OCI-M1 (cell line): ENCODE results near the gene PPP1R7.
"Not testable (repeated sequence)": the region's sequence is repeated elsewhere in the genome, so short reads cannot be mapped to it uniquely, and the experiment has no call there.

Experiments used
- DNase-seq: peaks from one replicate; lab custom pipeline; 2025; lab: John Stamatoyannopoulos, UW

The PPP1R7 gene, protein sequence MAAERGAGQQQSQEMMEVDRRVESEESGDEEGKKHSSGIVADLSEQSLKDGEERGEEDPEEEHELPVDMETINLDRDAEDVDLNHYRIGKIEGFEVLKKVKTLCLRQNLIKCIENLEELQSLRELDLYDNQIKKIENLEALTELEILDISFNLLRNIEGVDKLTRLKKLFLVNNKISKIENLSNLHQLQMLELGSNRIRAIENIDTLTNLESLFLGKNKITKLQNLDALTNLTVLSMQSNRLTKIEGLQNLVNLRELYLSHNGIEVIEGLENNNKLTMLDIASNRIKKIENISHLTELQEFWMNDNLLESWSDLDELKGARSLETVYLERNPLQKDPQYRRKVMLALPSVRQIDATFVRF

DNA sequence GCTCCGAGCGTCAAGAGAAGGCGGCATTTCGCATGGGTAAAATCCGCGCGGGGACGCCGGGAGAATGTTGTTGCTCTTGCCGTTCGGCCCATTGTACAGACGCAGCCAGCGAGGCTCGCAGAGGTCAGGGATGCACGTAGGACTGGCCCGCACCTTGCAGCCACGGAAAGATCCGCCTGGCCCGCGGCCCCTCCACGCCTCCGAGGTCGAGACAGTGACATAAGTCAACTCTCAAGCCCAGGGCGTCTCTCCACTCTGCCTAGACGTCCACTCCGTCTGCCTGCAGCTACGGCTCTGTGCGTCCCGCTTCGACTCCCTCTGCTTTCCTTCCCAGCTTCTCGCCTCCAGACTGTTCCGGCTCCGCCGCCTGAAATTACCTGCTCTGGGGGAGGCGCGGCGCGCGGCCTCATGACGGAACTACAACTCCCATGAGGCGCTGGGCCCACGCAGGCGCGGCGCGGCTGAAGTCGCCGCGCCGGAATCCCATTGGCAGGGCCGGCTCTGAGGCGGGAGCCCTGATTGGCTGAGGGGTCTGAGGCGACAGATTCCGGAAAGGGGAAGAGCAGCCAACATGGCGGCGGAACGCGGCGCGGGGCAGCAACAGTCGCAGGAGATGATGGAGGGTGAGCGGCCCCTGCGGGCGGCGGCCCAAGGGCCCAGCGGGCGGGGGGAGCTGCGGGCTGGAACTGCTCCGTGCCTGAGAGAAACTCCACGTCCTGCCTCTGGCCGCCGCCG, at the start of gene PPP1R7:
PPP1R7 (plus strand) TSS at position 543 of the 735 bp plus-strand sequence; CDS start at position 572, 29 bp downstream.
- DNase-seq = peak; percentile 96

DNA sequence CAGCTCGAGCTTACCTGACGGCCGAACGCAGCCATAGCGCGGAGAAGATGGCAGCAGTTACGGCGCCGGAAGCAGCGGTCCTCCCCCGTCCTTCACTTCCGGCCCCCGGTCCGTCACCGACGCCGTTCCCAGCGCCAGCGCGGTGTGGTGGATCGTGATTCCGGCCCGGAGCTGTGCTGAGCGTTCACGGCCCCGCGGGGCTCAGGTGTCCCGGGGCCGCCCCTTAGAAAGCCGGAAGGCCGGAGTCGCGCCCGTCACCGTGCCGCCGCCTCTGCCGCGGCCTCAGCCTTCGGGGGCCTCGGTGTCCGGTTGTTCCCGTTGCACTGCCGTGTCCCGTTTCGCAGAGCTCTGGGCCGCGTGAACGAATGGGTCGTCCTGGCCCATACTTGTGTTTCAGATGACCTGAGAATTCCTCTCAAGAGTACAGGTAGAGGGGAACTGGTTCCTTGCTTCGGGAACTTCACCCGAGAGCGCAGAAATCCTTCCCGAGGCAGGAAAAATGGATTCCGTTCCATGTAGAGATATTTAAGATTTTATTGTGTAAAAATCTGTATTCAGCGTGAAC, 47.9 kb upstream of the PPP1R7 start, which contains the start of gene MTERF4:
MTERF4 (minus strand) TSS at position 49 of the 565 bp plus-strand sequence; CDS start at position 35, 14 bp downstream.
- peak; percentile 93 for DNase-seq

DNA sequence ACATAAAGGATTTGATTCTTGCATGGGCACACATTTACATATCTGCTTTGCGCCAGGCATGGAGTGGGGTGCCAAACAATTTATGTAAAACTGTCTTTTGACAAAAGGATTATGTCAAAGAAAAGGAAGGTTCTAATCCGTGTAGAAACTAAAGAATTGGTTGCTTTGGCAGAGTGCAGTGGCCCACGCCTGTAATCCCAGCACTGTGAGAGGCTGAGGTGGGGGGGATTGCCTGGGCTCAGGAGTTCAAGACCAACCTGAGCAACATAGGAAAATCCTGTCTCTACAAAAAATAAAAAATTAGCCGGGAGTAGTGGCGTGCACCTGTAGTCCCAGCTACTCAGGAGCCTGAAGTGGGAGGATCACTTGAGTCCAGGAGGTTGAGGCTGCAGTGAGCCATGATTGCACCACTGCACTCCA, 47.1 kb upstream of the PPP1R7 start:
- no peak for DNase-seq

DNA sequence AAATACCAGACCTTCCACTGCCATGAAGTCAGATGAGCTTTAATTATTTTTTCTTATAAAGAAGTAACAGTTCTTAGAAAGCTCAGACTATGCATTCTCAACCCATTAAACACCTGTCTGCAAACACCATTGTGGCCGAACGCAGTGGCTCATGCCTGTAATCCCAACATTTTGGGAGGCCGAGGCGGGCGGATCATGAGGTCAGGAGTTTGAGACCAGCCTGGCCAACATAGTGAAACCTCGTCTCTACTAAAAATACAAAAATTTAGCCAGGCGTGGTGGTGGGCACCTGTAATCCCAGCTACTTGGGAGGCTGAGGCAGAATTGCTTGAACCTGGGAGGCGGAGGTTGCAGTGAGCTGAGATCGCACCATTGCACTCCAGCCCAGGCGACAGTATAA, 45.7 kb upstream of the PPP1R7 start:
- not testable (repeated sequence) for DNase-seq

DNA sequence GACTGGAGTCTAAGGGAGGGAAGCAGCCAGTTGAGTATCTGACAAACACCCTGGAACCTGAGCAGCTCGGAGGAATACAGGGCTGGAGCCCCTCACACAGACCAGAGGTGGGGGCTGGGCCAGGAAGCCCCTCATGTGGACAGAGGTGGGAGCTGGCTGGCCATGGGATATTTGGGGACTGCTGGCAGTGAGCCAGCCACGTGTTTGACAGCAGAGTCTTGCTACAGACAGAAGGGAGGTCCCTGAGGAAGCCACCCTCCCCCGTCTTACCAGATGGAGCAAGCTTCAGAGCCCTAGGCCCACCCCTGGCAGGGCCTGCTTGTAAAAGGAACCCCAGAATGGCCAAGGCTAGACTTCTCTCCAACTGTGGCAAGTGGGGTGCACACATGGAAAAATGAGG, 44.6 kb upstream of the PPP1R7 start:
- no peak for DNase-seq

DNA sequence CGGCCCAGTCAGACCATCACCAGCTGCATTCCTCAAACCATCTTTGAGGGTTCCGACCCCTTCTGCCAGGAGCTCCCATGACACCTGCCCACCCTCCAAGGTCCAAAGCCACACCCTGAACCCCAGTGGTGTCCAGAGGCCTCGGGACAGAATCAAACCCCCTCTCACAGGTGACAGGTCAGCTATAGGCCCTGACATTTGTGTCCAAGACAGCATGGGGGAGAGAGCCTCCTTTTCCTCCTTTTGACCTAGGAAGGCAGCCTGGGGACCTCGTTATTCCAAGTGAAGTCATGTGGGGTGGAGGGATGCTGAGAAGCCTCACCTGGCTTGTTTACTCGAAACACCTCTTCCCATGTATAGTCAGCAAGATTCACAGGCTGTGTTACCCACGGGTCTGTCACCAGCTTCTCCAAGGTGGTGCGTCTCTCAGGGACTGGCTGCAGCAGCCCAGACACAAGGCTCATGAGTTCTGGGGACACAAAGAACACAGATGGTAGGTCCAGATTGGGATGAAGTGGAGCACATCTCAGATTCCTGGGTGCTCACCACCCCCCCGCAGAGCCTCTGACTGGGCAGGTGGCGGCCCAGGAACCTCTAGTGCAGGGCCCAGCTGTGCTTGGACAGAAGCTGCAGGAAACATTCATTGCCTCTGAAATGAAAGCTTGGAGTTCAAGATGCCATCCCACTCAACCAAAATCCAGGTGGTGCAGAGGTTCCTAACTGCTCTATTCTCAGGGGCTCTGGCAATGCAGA, 43.1 kb upstream of the PPP1R7 start:
- no peak for DNase-seq

DNA sequence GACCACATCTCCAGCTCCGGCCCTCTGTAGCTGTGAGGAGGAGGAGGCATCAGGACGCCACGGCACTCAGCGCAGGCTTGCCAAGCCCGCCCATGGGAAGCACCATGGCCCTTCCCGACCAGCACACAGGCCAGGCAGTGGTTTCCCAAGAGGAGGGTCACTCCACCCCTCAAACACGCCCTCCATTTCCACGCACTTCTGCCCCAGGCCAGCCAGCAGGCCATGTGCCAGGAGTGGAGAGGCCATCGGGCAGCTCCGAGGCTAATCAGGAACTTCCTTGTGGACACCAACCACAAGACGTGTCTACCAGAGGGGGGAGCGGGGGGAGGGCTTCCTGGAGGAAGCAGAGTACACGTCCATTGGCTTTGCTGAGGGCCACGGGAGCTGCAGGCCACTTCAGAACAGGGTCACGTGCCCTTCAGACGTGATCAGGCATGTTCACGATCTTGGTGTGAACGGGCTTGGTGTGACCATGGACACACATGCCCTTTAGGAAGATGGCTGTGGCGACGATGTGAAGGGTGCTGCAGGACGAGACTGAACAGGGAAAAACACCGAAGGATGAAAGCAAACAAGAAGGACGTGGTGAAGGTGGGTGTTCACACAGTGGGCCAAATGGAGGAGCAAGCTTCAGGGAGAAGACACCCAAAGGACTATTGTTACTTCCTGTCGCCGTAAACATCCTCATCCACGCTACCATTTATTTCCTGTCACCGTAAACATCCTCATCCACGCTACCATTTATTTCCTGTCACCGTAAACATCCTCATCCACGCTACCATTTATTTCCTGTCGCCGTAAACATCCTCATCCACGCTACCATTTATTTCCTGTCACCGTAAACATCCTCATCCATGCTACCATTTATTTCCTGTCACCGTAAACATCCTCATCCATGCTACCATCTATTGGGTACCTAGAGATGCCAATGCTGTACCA, 41.7 kb upstream of the PPP1R7 start:
- no peak for DNase-seq

DNA sequence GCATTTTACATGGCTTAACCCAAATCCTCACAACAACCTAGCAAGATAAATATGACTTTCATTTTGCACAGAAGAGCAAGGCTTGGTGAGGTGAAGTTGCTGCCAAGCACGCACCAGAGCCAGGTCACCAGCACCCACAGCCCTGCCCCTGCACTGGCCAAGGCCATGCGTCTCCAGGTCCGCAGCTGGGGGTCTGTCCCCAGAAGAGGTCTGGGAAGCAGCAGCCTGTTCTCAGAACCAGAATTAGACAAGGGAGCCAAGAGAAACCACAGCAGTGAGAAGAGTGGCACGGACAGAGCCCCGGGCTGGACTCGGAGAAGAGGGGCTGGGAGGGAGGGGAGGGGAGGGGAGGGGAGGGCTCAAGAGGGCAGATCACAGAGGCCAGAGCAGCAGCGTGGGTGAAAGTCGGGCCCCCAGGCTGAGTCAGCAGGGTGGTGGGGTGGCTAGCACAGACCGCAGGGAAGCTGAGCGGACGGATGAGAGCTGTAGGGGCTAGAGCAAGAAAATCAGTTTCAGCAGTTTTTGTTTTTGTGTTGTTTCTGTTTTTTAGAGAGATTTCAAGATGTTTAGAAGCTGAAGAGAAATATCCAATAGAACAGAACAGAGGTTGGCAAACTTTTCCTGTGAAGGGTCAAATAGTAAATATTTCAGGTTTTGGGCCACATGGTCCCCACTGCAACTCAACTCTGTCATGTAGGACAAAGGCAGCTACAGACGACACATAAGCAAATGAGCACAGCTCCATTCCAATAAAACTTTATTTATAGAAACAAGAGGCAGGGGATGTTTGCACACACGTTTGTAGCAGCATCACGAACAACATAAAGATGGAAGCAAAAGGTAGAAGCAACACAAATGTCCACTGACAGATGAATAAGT, 40.8 kb upstream of the PPP1R7 start:
- no peak for DNase-seq

DNA sequence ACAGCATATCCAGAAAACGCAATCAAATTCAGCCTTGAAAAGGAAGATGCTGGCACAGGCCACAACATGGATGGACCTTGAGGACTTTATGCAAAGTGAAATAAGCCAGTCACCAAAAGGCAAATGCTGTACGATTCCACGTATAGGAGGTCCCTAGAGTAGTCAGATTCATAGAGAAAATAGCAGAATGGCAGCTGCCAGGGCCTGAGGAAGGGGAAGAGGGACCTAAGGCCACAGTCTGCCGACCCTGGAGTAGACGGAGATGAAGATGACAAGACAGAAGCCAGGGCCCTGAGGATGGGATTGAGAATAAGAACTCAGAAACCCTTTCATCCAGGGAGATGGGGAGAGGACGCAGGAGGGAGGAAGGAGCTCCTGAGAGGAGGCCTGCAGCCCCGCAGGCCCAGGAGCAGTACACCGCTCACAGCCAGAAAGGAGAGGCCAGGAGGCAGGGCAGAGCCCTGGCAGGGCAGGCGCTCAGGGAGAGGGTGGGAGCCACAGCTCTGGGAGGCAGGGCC, 40.1 kb upstream of the PPP1R7 start:
- no peak for DNase-seq

DNA sequence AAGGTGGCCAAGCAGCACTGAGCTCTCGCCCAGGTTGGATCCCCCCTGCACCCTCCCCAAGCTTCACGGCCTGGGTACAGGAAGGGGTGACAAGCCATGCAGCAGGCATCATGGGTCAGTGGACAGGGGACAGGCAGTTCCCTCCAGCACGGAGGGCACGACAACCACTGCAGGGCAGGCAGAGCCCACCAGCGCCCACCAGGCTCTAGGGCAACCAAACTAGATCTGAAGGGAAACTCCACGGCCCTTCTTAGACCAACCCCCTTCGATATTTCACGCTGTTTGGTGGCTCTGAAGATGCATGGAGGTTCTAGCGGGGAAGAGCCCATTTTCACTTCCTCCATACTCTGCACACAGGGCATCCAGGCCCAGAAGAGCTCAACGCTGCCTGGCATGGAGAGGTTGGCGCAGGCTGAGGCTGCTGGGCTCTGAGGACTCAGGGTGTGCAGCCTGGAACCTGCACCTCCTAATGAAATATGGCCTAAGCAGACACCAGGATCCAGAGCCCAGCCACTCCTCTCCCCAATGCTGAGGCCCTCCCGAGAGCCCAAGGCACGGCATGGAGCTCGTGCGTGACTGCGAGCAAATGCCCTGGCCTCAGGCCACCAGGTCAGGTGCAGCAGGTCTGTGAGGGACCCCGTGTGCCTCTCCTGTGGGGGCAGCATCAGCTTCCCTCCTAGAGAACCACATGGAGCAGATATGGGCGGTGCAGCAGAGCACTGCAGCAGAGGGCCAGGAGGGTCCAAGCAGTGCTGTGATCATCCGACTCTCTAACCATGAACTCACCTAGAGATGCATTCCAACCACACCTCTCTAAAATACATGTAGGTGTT, 39.4 kb upstream of the PPP1R7 start:
- DNase-seq = no peak

DNA sequence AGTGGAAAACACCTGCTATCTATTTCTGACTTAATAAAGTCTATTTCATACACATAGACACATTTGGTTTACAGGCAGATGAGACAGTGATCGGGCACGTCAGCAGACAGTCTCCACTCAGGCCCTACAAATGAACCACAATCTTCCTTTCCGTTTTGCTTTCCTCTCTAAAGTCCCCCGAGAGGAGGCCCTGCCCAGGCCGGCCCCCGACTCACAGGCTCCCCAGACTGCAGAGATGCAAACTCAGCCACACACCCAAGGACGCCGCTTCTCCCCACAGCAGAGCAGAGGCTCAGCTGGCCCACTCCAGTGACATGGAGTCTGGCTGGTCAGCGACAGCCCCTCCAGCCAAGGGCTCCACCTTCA, 38.8 kb upstream of the PPP1R7 start:
- no peak for DNase-seq

DNA sequence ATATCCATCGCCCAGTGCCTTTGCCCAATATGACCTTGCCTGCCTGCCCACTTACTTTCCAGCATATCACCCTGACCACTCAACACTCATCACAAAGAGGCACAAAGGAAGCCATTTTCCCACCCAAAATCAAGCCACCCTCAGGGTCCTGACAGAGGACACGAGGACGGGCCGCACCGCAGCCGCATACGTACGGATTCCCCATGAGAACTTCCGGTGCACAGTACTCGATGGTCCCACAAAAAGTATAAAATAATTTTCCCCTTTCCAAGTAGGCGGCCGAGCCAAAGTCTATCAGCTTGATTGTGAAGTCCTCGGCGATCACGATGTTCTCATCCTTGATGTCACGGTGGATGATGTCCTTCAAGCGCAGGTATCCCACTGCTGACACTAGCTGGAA, 38.2 kb upstream of the PPP1R7 start:
- DNase-seq = no peak

DNA sequence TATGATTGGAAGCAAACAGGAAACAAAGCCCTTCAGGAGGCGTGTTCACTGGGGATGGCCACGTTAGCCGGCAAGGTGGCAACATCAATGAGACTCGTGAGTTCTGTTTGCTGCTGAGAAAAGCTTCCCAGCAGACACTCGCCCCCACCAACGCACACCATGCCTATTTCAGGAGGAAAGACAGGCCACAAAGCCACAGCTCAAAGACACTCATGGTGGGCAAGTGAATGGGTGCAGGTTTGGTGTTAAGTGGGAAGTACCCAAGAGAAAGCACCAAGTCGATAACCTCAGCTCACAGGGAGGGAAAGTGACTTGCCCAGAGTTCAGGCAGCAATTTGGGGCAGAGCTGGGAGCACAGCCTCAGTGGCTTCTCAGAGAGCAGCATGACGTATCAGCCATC, 37.7 kb upstream of the PPP1R7 start:
- no peak for DNase-seq

DNA sequence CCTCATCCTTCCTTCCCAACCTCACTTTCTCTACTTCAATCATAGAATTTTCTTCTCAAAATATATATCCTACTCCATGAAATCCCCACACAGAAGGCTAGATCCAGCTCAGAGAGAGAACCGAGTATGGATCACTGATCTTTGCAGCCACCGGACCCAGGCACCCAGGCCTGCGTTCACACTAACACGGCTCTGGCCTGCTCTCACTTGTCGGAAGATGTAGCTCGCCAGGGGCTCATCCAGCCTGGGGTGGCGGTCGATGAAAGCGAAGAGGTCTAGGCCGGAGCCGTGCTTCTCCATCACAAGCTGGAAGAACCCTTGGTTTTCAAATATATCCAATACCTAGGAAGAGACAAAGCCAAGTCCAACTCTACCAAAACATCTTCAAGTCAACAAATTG, 35.4 kb upstream of the PPP1R7 start:
- no peak for DNase-seq

DNA sequence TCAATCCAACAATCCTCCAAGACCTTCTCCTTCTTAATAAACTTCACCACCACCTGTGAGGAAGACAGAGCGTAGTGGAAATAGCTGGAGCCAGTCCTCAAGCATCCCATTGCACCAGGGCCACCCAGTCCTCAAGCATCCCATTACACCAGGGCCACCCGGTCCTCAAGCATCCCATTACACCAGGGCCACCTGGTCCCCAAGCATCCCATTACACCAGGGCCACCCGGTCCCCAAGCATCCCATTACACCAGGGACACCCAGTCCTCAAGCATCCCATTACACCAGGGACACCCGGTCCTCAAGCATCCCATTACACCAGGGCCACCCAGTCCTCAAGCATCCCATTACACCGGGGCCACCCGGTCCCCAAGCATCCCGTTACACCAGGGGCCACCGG, 34.9 kb upstream of the PPP1R7 start:
- no peak for DNase-seq

DNA sequence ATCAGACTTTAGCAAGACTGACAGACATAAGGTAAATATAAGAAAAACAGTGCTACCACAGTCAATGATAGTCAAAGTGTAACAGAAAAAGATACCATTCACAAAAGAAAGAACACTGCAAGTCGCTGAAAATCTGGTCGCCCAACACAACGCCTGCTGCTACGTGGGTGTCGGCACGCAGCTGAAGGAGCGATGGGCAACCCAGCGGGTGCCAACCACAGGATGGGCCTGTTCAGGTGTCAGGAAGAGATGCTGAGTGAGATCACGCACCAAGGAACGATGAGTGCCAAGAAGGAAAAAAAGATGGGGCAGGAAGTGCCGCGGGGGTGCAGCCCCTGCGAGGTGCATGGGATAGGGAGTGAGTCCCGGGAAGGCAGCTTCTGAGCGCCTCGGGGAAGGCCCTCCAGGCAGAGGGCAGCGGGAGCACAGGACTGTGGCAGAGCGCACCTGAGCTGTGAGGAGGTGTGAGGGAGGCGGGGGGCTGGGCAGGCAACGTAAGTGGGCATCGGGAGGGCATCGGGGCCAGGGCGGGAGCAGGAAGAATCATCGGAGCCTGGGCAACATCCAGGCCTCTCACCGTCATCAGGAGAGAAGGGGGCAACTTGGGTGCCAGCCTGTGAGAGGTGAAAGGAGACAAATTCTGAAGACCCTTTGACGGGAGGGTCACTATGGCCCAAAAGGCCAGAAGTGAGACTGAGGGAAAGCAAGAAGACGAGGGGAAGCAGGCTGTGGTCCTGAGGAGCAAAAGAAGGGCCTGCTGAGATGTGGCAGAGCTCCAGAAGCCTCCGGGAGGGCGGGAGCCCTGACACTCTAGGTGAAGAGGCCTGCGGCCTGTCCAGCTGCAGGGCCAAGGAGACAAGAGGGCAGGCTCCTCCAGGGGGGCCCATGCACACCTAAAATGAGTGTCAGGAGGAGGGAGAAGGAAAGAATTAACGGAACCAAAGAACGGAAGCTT, 33.4 kb upstream of the PPP1R7 start:
- no peak for DNase-seq

DNA sequence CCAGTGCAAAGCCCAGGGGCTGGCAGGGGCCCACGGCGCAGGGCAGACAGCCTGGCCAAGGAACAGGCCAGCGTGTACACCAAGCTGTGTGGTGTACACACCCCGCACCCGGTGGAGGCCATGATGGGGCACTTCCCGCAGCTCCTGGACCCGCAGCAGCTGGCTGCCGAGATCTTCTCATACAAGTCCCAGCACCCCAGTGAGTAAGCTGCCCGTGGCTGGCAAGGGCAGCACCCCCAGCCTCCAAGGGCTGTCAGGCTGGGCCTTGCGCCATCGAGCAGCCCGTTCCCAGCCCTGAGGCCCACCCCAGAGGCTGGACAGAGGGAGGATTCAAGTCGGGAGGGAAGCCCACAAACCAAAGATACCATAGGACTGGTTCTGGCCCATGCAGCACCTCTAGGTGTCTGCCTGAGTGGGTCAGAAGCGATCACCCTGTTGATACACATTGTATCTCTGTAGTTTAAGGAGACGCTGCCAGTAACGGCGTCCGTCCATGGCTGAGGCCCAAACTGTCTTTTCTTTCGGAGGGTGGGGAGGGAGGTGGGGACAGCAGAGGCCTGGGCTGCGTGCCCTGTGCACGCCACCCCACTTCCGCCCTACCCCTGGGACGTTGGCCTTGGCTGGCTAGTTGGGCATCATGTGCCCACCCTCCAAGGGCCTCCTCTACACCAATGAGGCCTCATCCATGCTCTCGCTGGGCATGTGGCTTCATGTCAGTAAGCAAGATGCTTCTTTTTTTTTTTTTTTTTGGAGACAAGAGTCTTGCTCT, 31.3 kb upstream of the PPP1R7 start:
- DNase-seq = no peak
